Astrocyte (in vitro differentiated cells and primary cell): Measurements from ENCODE around the gene AK8. TPM values are rescaled to one million over a fixed set of nuclear protein-coding genes. Genes with fewer than 3 reads are reported as not detected.

Experiments used
- DNase-seq: peaks from one replicate; pipeline ENCODE4 v3.0.0-alpha.2; 2010; ENCODE audit warnings: low read depth
- FAIRE-seq: peaks from 2 replicates; lab custom pipeline; 2011; peaks lifted over from hg19 to GRCh38; lab: Jason Lieb, UNC
- H2AFZ ChIP-seq: 2 replicates; pipeline ENCODE4 v1.6.0; 2012; ENCODE audit warnings: low read depth, low read length, inconsistent platforms
- H3K27ac ChIP-seq: 2 replicates; pipeline ENCODE4 v1.5.1; 2011; ENCODE audit warnings: low read depth, low read length, inconsistent platforms
- H3K27me3 ChIP-seq: 2 replicates; pipeline ENCODE4 v1.6.0; 2011; ENCODE audit warnings: low read length, inconsistent platforms; ENCODE audit not compliant: insufficient read depth
- H3K36me3 ChIP-seq: 2 replicates; pipeline ENCODE4 v1.5.1; 2011; ENCODE audit warnings: low read length, inconsistent platforms; ENCODE audit not compliant: insufficient read depth
- H3K4me1 ChIP-seq: 2 replicates; pipeline ENCODE4 v1.5.1; 2011; ENCODE audit warnings: low read length, inconsistent platforms; ENCODE audit not compliant: insufficient read depth
- H3K4me2 ChIP-seq: 2 replicates; pipeline ENCODE4 v1.6.0; 2012; ENCODE audit warnings: low read length, inconsistent platforms
- H3K4me3 ChIP-seq: 2 replicates; pipeline ENCODE4 v1.5.1; 2011; ENCODE audit warnings: low read depth, mild to moderate bottlenecking, low read length, inconsistent platforms; ENCODE audit not compliant: insufficient read depth
- H3K79me2 ChIP-seq: 2 replicates; pipeline ENCODE4 v1.6.0; 2012; ENCODE audit warnings: mild to moderate bottlenecking, low read length, inconsistent platforms; ENCODE audit not compliant: insufficient read depth
- H3K9ac ChIP-seq: 2 replicates; pipeline ENCODE4 v1.6.0; 2012; ENCODE audit warnings: mild to moderate bottlenecking, low read length, inconsistent platforms
- H3K9me3 ChIP-seq: 2 replicates; pipeline ENCODE4 v1.5.1; 2012; ENCODE audit warnings: low read depth, mild to moderate bottlenecking, low read length, inconsistent platforms; ENCODE audit not compliant: insufficient read depth
- H4K20me1 ChIP-seq: 2 replicates; pipeline ENCODE4 v1.6.0; 2012; ENCODE audit warnings: low read length, inconsistent platforms; ENCODE audit not compliant: insufficient read depth
- H3K27ac Mint-ChIP-seq: one replicate; pipeline ENCODE4 v1.8.0; 2021; ENCODE audit warnings: mild to moderate bottlenecking, mixed read lengths; ENCODE audit not compliant: unreplicated experiment
- H3K27me3 Mint-ChIP-seq: one replicate; pipeline ENCODE4 v1.8.0; 2021; ENCODE audit warnings: low read depth, mixed read lengths; ENCODE audit not compliant: unreplicated experiment
- H3K36me3 Mint-ChIP-seq: one replicate; pipeline ENCODE4 v1.8.0; 2021; ENCODE audit warnings: low read depth, mixed read lengths; ENCODE audit not compliant: unreplicated experiment
- H3K4me1 Mint-ChIP-seq: one replicate; pipeline ENCODE4 v1.8.0; 2021; ENCODE audit warnings: low read depth, mixed read lengths; ENCODE audit not compliant: unreplicated experiment
- H3K4me3 Mint-ChIP-seq: one replicate; pipeline ENCODE4 v1.8.0; 2021; ENCODE audit warnings: mild to moderate bottlenecking, moderate library complexity, mixed read lengths; ENCODE audit not compliant: unreplicated experiment
- H3K9me3 Mint-ChIP-seq: one replicate; pipeline ENCODE4 v1.8.0; 2021; ENCODE audit warnings: mild to moderate bottlenecking, mixed read lengths; ENCODE audit not compliant: unreplicated experiment
- EZH2 ChIP-seq: IDR thresholded peaks from 2 replicates; pipeline ENCODE4 v1.6.1; 2012; ENCODE audit warnings: mild to moderate bottlenecking, low read length, inconsistent platforms; ENCODE audit not compliant: insufficient read depth
- total RNA-seq: library from RNA; stranded (reverse); gene quantifications from 2 replicates; pipeline ENCODE4 v1.2.1, GENCODE V29; 2021
- TF ChIP-seq, protein P1 (sequence below): IDR thresholded peaks from 2 replicates; pipeline ENCODE4 v1.5.1; 2011; ENCODE audit warnings: low read depth, mild to moderate bottlenecking, inconsistent platforms, low read length, moderate library complexity; ENCODE audit not compliant: insufficient read depth

The AK8 gene
- total RNA-seq, 1 donor from 2014 or later = 0.27 TPM

DNA sequence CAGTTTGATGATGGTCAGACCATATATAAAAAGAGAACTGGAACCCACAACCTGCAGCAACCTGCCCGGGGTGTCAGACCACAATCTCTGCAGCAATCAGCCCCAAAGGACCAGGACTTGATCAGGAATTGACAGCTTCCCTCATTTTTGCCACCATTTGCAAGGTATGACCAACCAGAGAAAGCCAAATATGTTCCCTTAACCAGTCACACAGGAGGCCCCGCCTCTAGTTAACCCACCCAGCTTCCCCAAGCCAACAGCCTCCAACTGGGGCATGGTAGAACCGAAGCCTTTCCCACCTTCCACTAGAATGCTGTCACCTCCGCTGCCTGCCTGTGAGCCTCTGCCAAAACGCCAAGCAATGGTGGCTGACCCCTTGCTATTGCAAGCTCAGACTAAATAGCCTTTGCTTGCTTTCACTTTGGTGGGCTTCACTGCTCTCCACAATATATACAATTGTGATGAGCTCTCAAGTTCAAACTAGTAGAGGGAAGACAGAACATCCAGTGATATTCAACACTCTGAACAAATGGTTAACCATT, 86.3 kb downstream of the AK8 start:
- Histone ChIP-seq H3K27me3 (peaks cover 17% of the 10 kb centered on the region), H3K4me2 (no peak overlapping the region), H4K20me1 (no peaks in the 10 kb centered on the region), H3K4me3 (no peak overlapping the region), H3K27ac (no peak overlapping the region), H3K4me1 (no peaks in the 10 kb centered on the region), H2AFZ (no peak overlapping the region), H3K9ac (no peak overlapping the region), H3K36me3 (no peaks in the 10 kb centered on the region), H3K79me2 (no peaks in the 10 kb centered on the region), H3K9me3 (no peaks in the 10 kb centered on the region)
- Mint-ChIP-seq H3K4me3 (no peak overlapping the region), H3K27me3 (peaks cover 44% of the 10 kb centered on the region), H3K27ac (no peak overlapping the region), H3K4me1 (peaks cover 4% of the 10 kb centered on the region), H3K36me3 (no peaks in the 10 kb centered on the region), H3K9me3 (peaks cover 9% of the 10 kb centered on the region)
- FAIRE-seq (no peak), DNase-seq (no peak)
- TF ChIP-seq EZH2 = no peak
- TF ChIP-seq, protein P1, sequence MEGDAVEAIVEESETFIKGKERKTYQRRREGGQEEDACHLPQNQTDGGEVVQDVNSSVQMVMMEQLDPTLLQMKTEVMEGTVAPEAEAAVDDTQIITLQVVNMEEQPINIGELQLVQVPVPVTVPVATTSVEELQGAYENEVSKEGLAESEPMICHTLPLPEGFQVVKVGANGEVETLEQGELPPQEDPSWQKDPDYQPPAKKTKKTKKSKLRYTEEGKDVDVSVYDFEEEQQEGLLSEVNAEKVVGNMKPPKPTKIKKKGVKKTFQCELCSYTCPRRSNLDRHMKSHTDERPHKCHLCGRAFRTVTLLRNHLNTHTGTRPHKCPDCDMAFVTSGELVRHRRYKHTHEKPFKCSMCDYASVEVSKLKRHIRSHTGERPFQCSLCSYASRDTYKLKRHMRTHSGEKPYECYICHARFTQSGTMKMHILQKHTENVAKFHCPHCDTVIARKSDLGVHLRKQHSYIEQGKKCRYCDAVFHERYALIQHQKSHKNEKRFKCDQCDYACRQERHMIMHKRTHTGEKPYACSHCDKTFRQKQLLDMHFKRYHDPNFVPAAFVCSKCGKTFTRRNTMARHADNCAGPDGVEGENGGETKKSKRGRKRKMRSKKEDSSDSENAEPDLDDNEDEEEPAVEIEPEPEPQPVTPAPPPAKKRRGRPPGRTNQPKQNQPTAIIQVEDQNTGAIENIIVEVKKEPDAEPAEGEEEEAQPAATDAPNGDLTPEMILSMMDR = no peak

DNA sequence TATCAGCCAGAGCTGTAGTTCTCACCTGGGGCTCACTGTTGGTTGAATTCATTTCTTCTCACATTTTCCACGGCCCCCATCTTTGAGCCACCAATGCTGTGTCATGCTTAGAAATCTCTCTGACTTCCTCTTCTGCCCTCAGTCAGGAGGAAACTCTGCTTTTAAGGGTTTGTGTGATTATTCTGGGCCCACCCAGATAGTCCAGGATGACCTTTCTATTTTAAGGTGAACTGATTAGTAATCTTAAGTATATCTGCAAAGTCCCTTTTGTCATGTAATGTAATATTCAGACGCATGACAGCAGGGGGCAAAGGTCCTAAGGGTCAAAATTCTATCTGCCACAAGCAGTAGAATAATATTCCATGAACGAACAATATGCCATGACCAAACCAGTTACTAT, 88.4 kb downstream of the AK8 start:
- no peaks in the 10 kb centered on the region for H3K9me3 ChIP-seq
- Mint-ChIP-seq H3K36me3 (no peaks in the 10 kb centered on the region), H3K27me3 (peaks cover 41% of the 10 kb centered on the region), H3K4me1 (peaks cover 4% of the 10 kb centered on the region), H3K4me3 (no peak overlapping the region), H3K9me3 (peaks cover 9% of the 10 kb centered on the region), H3K27ac (no peak overlapping the region)
- H3K36me3 ChIP-seq = no peaks in the 10 kb centered on the region
- no peak overlapping the region for H3K27ac ChIP-seq
- H3K9ac ChIP-seq = no peak overlapping the region
- H3K4me3 ChIP-seq = no peak overlapping the region
- no peaks in the 10 kb centered on the region for H4K20me1 ChIP-seq
- no peaks in the 10 kb centered on the region for H3K79me2 ChIP-seq
- H3K4me2 ChIP-seq = no peak overlapping the region
- no peaks in the 10 kb centered on the region for H3K4me1 ChIP-seq
- H2AFZ ChIP-seq = no peak overlapping the region
- peaks cover 14% of the 10 kb centered on the region for H3K27me3 ChIP-seq
- no peak for TF ChIP-seq EZH2
- no peak for DNase-seq
- FAIRE-seq = no peak

DNA sequence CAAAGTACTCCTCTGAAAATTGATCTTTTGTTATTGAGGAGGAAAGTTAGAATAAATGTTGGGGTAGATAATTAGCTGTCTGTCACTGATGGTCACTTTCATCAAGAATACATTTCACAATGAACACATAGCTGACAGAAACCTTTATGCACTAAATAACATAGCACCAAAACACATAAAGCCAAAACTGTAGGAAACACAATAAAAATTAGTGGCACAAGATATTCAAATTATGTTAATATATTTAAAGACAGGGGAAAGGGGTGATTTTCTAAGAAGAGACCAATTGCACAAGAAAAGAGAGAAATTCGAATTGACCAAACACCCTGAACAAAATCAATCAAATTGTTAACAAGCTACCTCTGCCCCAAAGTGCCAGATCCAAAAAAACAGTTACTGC, 89.7 kb downstream of the AK8 start:
- peaks cover 9% of the 10 kb centered on the region for H3K9me3 Mint-ChIP-seq
- H3K9me3 ChIP-seq = no peaks in the 10 kb centered on the region
- H2AFZ ChIP-seq = no peak overlapping the region
- no peak overlapping the region for H3K9ac ChIP-seq
- H3K79me2 ChIP-seq = no peaks in the 10 kb centered on the region
- no peak overlapping the region for H3K4me3 Mint-ChIP-seq
- FAIRE-seq = no peak
- no peaks in the 10 kb centered on the region for H3K4me1 ChIP-seq
- H3K4me3 ChIP-seq = no peak overlapping the region
- TF ChIP-seq, protein P1 = no peak
- H3K4me2 ChIP-seq = no peak overlapping the region
- H3K27me3 Mint-ChIP-seq = peaks cover 28% of the 10 kb centered on the region
- no peaks in the 10 kb centered on the region for H3K36me3 ChIP-seq
- no peak overlapping the region for H3K27ac ChIP-seq
- H3K36me3 Mint-ChIP-seq = no peaks in the 10 kb centered on the region
- H4K20me1 ChIP-seq = no peaks in the 10 kb centered on the region
- no peak overlapping the region for H3K27ac Mint-ChIP-seq
- no peak for DNase-seq
- H3K27me3 ChIP-seq = peaks cover 1% of the 10 kb centered on the region
- H3K4me1 Mint-ChIP-seq = peaks cover 4% of the 10 kb centered on the region
